Nephron progenitor cell (in vitro differentiated cells): Measurements from ENCODE around the gene NDUFS1.
"Not testable (repeated sequence)": the region's sequence is repeated elsewhere in the genome, so short reads cannot be mapped to it uniquely, and the experiment has no call there.

Source experiments
- DNase-seq: peaks from one replicate; pipeline ENCODE4 v3.0.0; 2021
- H3K27ac Mint-ChIP-seq: 2 replicates; pipeline ENCODE4 v1.8.0; 2021; ENCODE audit warnings: mild to moderate bottlenecking, moderate library complexity, mixed read lengths
- H3K27me3 Mint-ChIP-seq: 2 replicates; pipeline ENCODE4 v1.8.0; 2021; ENCODE audit warnings: mild to moderate bottlenecking, low read depth, mixed read lengths; ENCODE audit not compliant: poor library complexity
- H3K36me3 Mint-ChIP-seq: 2 replicates; pipeline ENCODE4 v1.8.0; 2021; ENCODE audit warnings: low read depth, mixed read lengths
- H3K4me1 Mint-ChIP-seq: 2 replicates; pipeline ENCODE4 v1.8.0; 2021; ENCODE audit warnings: mixed read lengths
- H3K4me3 Mint-ChIP-seq: 2 replicates; pipeline ENCODE4 v1.8.0; 2021; ENCODE audit warnings: mild to moderate bottlenecking, moderate library complexity, mixed read lengths
- H3K9me3 Mint-ChIP-seq: 2 replicates; pipeline ENCODE4 v1.8.0; 2021; ENCODE audit warnings: mild to moderate bottlenecking, moderate library complexity, mixed read lengths
- CTCF ChIP-seq: fragments of 200-600 bp; sonication (generic); IDR thresholded peaks from 2 replicates; pipeline ENCODE4 v1.5.0; 2021; ENCODE audit warnings: antibody characterized with exemption

NDUFS1 gene

GRCh38 chr2:206190111-206190510 lies 30.9 kb upstream of the NDUFS1 start:
- Mint-ChIP-seq H3K4me3 (no peak overlapping the region), H3K36me3 (no peaks in the 10 kb centered on the region), H3K9me3 (no peaks in the 10 kb centered on the region), H3K4me1 (no peaks in the 10 kb centered on the region), H3K27ac (no peak overlapping the region), H3K27me3 (peaks cover 10% of the 10 kb centered on the region)
- no peak for TF ChIP-seq CTCF
- DNase-seq: no peak

- no peak for DNase-seq
- Mint-ChIP-seq H3K4me1 (no peaks in the 10 kb centered on the region), H3K9me3 (no peaks in the 10 kb centered on the region), H3K36me3 (no peaks in the 10 kb centered on the region), H3K4me3 (no peak overlapping the region), H3K27ac (no peak overlapping the region), H3K27me3 (peaks cover 10% of the 10 kb centered on the region)
- TF ChIP-seq CTCF: no peak
Measured at GRCh38 chr2:206189691-206190090, 30.4 kb upstream of the NDUFS1 start.

GRCh38 chr2:206181526-206181925 lies 22.3 kb upstream of the NDUFS1 start:
- DNase-seq, H3K4me1 Mint-ChIP-seq, H3K4me3 Mint-ChIP-seq, H3K27ac Mint-ChIP-seq, H3K27me3 Mint-ChIP-seq, H3K36me3 Mint-ChIP-seq, H3K9me3 Mint-ChIP-seq: not testable (repeated sequence)

- H3K27me3 Mint-ChIP-seq: peaks cover 6% of the 10 kb centered on the region
- H3K4me1 Mint-ChIP-seq: no peaks in the 10 kb centered on the region
- DNase-seq: no peak
- H3K36me3 Mint-ChIP-seq: no peaks in the 10 kb centered on the region
- peaks cover 6% of the 10 kb centered on the region for H3K9me3 Mint-ChIP-seq
- no peak for TF ChIP-seq CTCF
- no peak overlapping the region for H3K27ac Mint-ChIP-seq
- H3K4me3 Mint-ChIP-seq: no peak overlapping the region
Measured at GRCh38 chr2:206176901-206177300, 17.7 kb upstream of the NDUFS1 start.

- peaks cover 6% of the 10 kb centered on the region for H3K9me3 Mint-ChIP-seq
- H3K27ac Mint-ChIP-seq: no peak overlapping the region
- no peak overlapping the region for H3K4me3 Mint-ChIP-seq
- H3K4me1 Mint-ChIP-seq: no peaks in the 10 kb centered on the region
- H3K36me3 Mint-ChIP-seq: no peaks in the 10 kb centered on the region
- no peak for DNase-seq
- peaks cover 6% of the 10 kb centered on the region for H3K27me3 Mint-ChIP-seq
- no peak for TF ChIP-seq CTCF
Measured at GRCh38 chr2:206176121-206176520, 16.9 kb upstream of the NDUFS1 start.

GRCh38 chr2:206173147-206173546 lies 13.9 kb upstream of the NDUFS1 start:
- no peak for TF ChIP-seq CTCF
- no peak overlapping the region for H3K4me3 Mint-ChIP-seq
- H3K4me1 Mint-ChIP-seq: no peaks in the 10 kb centered on the region

GRCh38 chr2:206171624-206172397 lies 12.6 kb upstream of the NDUFS1 start:
- peaks cover 39% of the 10 kb centered on the region for H3K36me3 Mint-ChIP-seq
- not testable (repeated sequence) for H3K4me3 Mint-ChIP-seq, H3K27me3 Mint-ChIP-seq, H3K27ac Mint-ChIP-seq, H3K4me1 Mint-ChIP-seq, DNase-seq
- peaks cover 31% of the 10 kb centered on the region for H3K9me3 Mint-ChIP-seq

More at GRCh38 chr2:206173147-206173546, 13.9 kb upstream of the NDUFS1 start:
- Mint-ChIP-seq H3K36me3 (peaks cover 26% of the 10 kb centered on the region), H3K9me3 (peaks cover 25% of the 10 kb centered on the region), H3K27me3 (peaks cover 8% of the 10 kb centered on the region), H3K27ac (no peak overlapping the region)
- no peak for DNase-seq

GRCh38 chr2:206168230-206168629 lies 9.0 kb upstream of the NDUFS1 start:
- H3K36me3 Mint-ChIP-seq: peaks cover 55% of the 10 kb centered on the region
- DNase-seq, H3K27ac Mint-ChIP-seq, H3K4me1 Mint-ChIP-seq, H3K4me3 Mint-ChIP-seq, H3K27me3 Mint-ChIP-seq: not testable (repeated sequence)
- peaks cover 30% of the 10 kb centered on the region for H3K9me3 Mint-ChIP-seq
